NCI-H2196 (cell line): ENCODE results near the gene HP1BP3.

Experiments
- DNase-seq: peaks from one replicate; lab custom pipeline; 2025; ENCODE audit not compliant: unreplicated experiment; lab: John Stamatoyannopoulos, UW

HP1BP3 gene

GRCh38 chr1:20696397-20697333 is 90.4 kb downstream of the HP1BP3 start:
- peak; percentile 91 for DNase-seq

- no peak for DNase-seq
These were observed 91.6 kb downstream of the HP1BP3 start for GRCh38 chr1:20695515-20695914.

GRCh38 chr1:20693623-20694022 is 93.5 kb downstream of the HP1BP3 start:
- no peak for DNase-seq
